DMS153 treated with DMSO at 0.1 percent for 48 hours (cell line): Measurements from ENCODE around the gene EXOSC7.
A peak's percentile ranks its signal among the peaks of the same experiment; 100 is the strongest.

Experiments
- DNase-seq: peaks from one replicate; lab custom pipeline; 2025; ENCODE audit not compliant: unreplicated experiment; lab: John Stamatoyannopoulos, UW

EXOSC7 gene

GRCh38 chr3:45021524-45022297 is 45.7 kb downstream of the EXOSC7 start:
- no peak for DNase-seq

GRCh38 chr3:45023675-45024074 is 47.6 kb downstream of the EXOSC7 start:
- no peak for DNase-seq

GRCh38 chr3:45024542-45025255 is 48.7 kb downstream of the EXOSC7 start:
- DNase-seq = no peak

- no peak for DNase-seq
These were observed 50.0 kb downstream of the EXOSC7 start, which contains the start of gene CLEC3B for GRCh38 chr3:45026038-45026437. CLEC3B (plus strand) TSS chr3:45026303; CDS start chr3:45026363, 60 bp downstream.

GRCh38 chr3:45026957-45027356 is 50.9 kb downstream of the EXOSC7 start:
- no peak for DNase-seq

- DNase-seq = no peak
These were observed 51.4 kb downstream of the EXOSC7 start for GRCh38 chr3:45027441-45027840.

- DNase-seq = no peak
These were observed 53.2 kb downstream of the EXOSC7 start for GRCh38 chr3:45029216-45029615.

GRCh38 chr3:45029661-45030060 is 53.6 kb downstream of the EXOSC7 start:
- no peak for DNase-seq

GRCh38 chr3:45031531-45031930 is 55.5 kb downstream of the EXOSC7 start:
- no peak for DNase-seq

GRCh38 chr3:45032113-45032512 is 56.1 kb downstream of the EXOSC7 start:
- no peak for DNase-seq

GRCh38 chr3:45033791-45034190 is 57.7 kb downstream of the EXOSC7 start:
- no peak for DNase-seq

- no peak for DNase-seq
These were observed 58.7 kb downstream of the EXOSC7 start for GRCh38 chr3:45034612-45035252.

- no peak for DNase-seq
These were observed 59.6 kb downstream of the EXOSC7 start for GRCh38 chr3:45035441-45036301.

GRCh38 chr3:45037720-45038455 is 61.8 kb downstream of the EXOSC7 start:
- peak; percentile 16 for DNase-seq

GRCh38 chr3:45041666-45042065 is 65.6 kb downstream of the EXOSC7 start:
- no peak for DNase-seq

GRCh38 chr3:45042162-45042561 is 66.1 kb downstream of the EXOSC7 start:
- DNase-seq = no peak

GRCh38 chr3:45043728-45044299 is 67.8 kb downstream of the EXOSC7 start:
- DNase-seq = no peak

GRCh38 chr3:45048244-45048643 is 72.2 kb downstream of the EXOSC7 start:
- no peak for DNase-seq

- no peak for DNase-seq
These were observed 73.8 kb downstream of the EXOSC7 start for GRCh38 chr3:45049807-45050206.

- DNase-seq = no peak
These were observed 75.6 kb downstream of the EXOSC7 start for GRCh38 chr3:45051685-45052084.
